TTC549 (cell line): ENCODE data around the gene PLAC9.

ENCODE experiments used
- FAIRE-seq: peaks from 2 replicates; lab custom pipeline; 2012; peaks lifted over from hg19 to GRCh38; lab: Jason Lieb, UNC

Gene PLAC9

DNA sequence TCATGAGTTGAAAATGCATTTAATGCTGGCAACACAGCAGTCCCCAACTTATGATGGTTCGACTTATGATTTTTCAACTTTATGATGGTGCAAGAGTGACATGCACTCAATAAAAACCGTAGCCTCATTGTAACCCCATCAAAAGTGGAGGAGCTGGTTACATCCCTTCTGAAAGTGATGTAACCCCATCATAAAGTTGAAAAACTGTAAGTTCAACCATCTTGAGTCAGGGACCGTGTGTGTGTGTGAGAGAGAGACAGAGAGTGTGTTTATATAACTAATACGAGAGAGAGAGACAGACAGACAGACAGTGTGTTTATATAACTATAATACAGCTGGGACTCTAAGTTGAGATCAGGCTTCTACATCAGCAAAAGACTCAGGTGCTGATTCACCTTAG lies 51.8 kb downstream of the PLAC9 start:
- FAIRE-seq, result no peak

DNA sequence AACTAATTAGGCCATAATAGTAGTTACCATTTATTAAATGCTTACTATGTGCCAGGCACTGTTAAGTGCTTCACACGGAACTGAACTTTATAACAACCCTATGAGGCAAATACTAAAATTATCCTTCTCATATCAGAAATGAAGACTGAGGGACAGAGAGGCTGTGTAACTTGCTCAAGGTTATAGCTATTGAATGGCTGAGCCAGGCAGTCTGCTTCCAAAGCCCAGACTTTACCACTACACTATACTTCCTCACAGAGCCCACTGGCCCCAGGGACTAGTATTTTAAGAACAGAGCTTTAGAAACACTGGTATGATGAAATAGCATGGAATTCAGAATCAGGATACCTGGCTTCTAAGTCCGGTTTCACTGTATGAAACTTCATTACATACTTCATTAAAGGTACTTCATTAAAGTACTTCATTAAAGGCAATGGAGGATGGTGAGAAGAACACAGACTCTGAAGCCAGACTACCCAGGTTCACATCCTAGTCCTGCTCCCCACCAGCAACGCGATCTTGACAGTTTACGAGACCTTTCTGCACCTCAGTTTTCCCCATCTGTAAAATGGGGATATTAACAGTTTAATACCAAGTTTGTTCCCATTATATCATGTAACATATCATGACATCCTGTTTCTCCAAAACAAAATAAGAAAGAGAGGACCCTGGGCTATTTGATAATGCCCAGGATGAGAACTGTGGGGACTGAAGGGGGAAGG lies 53.2 kb downstream of the PLAC9 start:
- FAIRE-seq, result no peak

DNA sequence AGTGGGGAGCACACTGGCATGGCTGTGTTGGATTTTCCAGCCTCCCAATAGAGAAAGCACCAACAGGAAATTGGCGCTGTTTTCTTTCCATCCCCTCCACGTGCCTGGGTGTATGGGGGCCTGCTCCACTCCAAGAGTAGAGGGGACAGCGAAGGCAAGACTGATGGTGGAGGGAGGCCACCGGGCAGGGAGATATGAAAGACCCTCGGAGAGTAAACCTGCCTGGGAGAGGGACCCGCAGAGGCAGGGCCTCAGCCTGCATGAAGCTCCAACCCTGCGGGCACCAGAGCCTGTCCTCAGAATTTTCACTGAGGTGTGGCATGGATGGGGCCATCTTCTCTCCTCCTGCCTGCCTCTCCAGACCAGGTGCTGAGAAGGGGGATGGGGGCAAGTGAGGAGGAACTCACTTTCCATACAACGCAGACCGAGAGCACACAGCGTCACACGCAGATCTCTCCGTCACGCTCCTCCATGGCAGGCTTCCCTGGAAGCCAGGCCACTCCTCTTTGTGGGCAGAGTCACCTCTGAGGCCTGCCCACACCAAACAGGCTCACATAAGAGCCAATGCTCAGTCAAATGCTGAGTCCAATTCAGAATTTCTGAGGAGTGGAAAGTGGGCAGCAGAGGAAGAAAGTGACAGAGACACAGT lies 54.0 kb downstream of the PLAC9 start:
- no peak for FAIRE-seq

DNA sequence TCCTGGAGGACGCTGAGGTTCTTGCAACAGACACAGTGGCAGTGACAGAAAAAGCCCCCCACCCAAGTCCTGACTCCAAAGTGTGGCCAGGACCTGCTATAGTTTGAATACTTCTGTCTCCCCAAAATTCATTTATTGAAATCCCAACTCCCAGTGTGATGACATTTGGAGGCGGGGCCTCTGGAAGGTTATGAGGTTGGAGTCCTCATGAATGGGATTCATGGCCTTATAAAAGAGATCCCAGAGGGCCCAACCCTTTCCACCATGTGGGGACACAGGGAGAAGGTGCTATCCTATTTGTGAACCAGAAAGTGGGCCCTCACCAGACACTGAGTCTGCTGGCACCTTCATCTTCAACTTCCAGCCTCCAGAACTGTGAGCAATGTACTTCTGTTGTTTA lies 54.5 kb downstream of the PLAC9 start:
- FAIRE-seq, result no peak

DNA sequence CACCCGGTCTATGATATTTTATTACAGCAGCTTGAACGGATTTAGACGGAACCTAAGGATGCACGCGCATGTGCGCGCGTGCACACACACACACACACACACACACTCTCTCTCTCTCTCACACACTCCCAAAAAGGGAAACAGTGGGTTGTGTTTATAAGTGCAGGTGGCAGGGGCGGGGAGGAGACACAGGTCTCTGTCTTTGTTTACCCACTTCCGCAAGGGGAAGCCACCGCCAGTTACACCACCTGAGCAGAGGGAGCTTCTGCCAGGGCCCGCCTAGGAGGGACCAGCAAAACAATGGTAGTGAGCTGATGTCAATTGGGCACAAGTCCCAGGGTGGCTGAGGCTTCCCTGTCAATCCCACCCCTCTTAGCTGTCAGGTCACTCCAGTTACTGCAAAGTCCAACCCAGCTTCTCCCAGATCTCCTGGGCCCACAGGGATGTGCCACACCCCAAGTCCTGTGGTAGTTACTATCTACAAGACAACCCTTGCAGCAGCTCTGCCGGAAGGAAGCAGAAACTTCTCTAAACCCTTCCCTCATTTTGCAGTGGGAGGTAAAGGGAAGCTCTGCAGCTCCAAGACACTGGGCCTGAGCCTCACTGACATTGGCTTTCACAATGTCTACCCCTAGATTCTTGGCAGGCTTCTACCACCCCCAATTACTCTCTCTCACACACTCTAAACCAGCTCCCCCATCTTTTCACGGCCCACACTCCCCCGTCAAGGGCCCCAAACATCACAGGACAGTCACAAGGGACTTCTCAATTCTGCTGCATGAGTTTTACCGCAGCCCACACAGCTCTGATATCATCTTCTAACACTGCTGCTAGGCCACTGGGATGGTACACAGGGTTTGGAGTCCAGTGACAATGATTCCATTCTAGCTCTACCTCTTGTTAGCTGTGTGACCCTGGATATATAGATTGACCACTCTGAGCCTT lies 55.2 kb downstream of the PLAC9 start:
- FAIRE-seq, result no peak

DNA sequence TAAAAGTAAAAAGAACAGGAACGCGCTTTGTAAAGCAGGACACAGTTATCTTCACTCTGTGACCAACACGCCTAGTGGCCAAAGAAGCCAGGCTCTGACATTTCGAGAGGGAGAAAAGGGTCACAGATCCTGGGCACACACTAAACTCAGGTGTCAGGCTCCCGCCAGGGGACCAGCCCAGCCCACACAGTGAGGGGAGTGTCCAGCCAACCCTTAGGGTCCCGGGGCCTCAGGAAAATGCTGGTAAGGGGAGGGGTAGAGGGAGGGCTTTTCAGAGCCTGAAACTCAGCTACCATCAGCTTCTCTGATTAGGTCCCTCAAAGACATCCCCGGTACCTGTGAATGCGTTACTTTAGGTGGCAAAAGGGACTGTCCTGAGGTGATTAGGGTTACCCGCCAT lies 56.2 kb downstream of the PLAC9 start:
- no peak for FAIRE-seq

DNA sequence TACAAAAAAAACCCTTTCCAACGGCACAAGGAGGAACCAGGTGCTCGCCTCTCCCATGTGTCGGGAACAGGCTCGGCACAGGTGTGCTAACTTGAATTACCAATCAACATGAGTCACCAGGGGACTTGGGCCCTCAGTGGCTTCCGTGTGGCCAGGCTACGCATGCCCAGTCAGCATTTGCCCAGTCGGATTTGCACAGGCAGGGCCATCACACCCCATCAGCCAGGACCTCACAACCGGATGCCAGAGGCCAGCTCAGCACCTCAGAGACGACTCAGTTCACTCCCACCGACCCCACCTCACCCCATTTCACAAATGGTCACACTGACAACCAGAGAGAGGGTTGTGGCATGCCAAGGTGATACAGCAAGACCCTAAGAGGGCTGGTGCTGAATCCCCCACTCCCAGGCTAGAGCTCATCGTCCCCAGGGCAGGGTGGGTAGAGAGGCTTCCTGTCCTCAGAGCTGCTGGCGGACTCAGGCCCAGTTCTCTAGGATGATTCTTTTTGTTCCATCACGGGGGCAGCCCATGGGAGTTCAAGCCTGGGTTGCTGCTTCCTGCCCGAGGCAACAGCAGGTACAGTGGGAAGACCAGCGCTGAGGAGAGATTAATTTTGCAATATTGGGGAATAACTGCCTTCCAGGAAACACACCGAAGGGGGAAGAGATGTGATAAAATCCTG lies 59.2 kb downstream of the PLAC9 start:
- no peak for FAIRE-seq

DNA sequence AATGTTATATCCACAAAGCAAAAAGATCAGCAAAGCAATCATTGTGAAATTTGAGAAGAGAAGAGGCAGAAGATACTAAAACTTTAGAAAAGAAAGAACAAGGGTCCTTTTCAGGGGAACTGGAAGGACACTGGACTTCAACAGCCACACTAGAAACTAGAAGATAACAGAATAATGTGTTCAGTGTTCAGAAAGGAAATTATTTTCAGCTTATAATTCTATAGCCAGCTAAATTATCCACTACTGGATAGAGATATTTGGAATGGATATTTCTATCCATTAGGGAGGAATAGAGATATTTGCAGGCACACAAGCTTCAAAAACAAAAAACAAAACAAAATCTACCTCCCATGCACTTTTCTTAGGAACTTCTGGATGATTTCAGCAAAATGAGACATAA lies 60.0 kb downstream of the PLAC9 start:
- no peak for FAIRE-seq

DNA sequence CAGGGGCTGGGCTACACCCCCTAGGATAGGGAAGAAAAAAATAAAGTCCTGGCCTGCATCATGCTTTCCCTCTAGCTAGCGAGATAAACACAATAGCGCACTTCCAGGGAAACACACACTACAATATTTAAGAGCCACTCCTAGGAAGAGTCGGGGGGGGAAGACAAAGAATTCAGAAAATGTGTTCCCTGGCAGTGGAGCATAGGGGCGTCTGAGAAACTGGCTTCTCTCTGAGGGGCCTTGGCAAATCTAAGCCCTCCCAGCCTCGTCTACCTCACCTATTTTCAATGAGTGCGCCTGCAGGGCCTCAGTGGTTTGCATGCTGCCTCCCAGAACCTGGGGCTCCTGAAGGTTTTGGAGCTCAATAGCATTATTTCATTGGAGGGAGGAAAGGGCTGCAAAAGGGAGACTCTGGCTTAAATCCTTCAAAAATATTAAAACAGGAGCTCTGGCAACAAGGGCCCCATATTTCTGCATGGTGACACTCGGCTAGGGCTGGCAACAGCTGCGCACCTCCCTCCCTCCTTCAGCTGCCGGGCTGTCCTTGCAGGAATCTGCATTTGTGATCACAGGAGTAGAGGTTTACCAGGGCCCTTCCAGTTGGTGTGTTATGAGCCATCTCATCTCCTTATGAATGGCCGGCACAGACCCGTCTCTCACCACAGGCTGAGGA lies 62.0 kb downstream of the PLAC9 start:
- FAIRE-seq, result no peak
